GM12891 (cell line): ENCODE results near the gene LRRC8B.

Source experiments
- POLR2A ChIP-seq: IDR thresholded peaks from 2 replicates; pipeline ENCODE4 v1.6.1; 2011; ENCODE audit warnings: low read depth, low read length, control low read depth
- POLR2AphosphoS5 ChIP-seq: IDR thresholded peaks from 2 replicates; pipeline ENCODE4 v1.6.1; 2011; ENCODE audit warnings: low read depth, low read length, control low read depth
- SPI1 ChIP-seq: IDR thresholded peaks from 2 replicates; pipeline ENCODE4 v1.6.1; 2011; ENCODE audit warnings: low read depth, low read length, control low read depth
- TAF1 ChIP-seq: IDR thresholded peaks from 2 replicates; pipeline ENCODE4 v1.6.1; 2011; ENCODE audit warnings: low read depth, low read length, control low read depth

- TF ChIP-seq TAF1 (no peak), POLR2AphosphoS5 (no peak), POLR2A (no peak), SPI1 (peak; percentile 35)
These were observed 40.3 kb upstream of the LRRC8B start for GRCh38 chr1:89484092-89485038.
